A673 (cell line): ENCODE data around the gene LRPPRC.

Experiments used
- CTCF ChIP-seq: fragments of 300-800, 200-600 bp; sonication (generic); conservative IDR thresholded peaks from 2 replicates; pipeline ENCODE4 v1.5.1; 2017; ENCODE audit warnings: low read depth, mild to moderate bottlenecking, antibody characterized with exemption, low read length, moderate library complexity, mixed read lengths
- EZH2 ChIP-seq: fragments of 200-600 bp; sonication (generic); IDR thresholded peaks from 2 replicates; pipeline ENCODE4 v1.6.1; 2017; ENCODE audit warnings: borderline replicate concordance, low read depth, mild to moderate bottlenecking, mixed read lengths, antibody characterized with exemption, low read length; ENCODE audit not compliant: poor library complexity, severe bottlenecking

- no peak for TF ChIP-seq CTCF
- TF ChIP-seq EZH2, result no peak
Observed at GRCh38 chr2:43851011-43851980, 144.5 kb downstream of the LRPPRC start.
